Smooth muscle cell of the brain vasculature (primary cell): ENCODE results near the gene ILRUN.
"Not testable (repeated sequence)": the region's sequence is repeated elsewhere in the genome, so short reads cannot be mapped to it uniquely, and the experiment has no call there.

Experiments
- DNase-seq: peaks from one replicate; pipeline ENCODE4 v3.0.0-alpha.2; 2012; ENCODE audit warnings: low read depth, low spot score

ILRUN gene

DNA sequence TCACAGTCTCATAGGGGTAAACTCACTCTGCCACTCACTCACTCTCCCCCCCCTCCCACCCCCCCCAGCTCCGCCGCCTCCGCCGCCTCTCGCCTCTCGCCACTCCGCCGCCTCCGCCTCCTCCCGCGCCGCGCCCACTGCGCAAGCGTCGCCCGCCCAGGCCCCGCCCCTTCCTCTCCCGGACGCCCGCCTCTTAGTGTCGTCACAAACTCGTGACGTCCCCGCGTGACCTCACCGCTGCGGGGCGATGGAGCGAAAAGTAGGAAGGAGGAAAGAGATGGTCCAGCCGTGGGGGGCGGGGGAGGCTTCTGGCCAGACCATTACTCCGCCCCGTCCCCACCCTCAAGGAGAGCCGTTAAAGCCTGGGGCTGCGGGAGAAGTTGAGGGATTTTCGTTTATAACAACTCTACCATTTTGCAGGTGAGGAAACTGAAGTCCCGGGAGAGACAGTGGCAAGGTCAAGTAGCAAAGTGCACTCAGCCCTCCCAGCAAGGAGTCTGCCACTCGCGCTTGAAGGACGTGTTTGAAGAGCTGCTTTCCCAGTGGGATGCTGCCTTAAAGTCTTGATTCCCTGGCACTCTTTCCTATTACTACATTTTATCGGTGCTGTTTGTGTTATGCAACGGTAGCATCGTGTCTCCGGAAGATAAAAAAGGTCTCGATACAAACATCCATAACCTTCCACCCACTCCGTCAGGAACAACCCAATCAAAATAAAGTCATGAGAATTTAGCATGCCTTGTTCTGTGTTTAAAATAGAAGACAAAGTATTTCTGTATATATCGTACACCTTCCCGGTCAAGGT is at the start of gene ILRUN:
ILRUN (minus strand) TSS at position 29 of the 805 bp plus-strand sequence. CDS start 164 bp downstream, outside the sequence.
- DNase-seq, result peak; percentile 93

DNA sequence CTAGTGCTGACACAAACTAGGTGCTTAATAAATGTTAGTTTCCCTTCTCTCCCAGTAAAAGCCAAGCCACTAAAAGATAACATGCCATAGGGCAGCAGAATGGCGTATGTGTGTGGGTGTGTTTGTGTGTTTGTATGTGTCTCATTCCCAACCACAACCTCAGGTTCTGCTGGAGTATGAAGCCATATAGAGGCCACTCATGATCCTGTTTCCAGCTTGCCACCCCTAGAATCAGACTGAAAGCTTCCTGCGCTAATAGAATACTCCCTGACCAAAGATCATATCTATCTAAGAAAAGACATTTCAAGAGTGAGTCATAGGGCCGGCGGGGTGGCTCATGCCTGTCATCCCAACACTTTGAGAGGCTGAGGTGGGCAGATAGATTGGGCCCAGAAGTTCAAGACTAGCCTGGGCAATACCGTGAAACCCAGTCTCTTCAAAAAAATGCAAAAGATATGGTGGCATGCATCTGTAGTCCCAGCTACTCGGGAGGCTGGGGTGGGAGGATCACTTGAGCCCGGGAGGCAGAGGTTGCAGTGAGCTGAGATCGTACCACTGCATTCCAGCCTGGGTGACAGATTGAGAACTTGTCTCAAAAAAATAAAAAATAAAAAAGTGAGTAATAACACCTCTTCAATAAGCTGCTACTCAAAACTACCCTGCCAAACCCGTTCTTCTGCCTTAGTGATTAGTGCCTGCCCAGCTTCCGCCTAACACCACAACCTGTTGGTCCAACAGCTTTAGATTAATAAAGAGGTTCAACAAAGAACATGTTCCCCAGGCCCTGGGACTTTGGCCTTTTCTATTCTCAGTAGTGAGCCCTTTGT is 48.9 kb upstream of the ILRUN start:
- DNase-seq, result no peak

DNA sequence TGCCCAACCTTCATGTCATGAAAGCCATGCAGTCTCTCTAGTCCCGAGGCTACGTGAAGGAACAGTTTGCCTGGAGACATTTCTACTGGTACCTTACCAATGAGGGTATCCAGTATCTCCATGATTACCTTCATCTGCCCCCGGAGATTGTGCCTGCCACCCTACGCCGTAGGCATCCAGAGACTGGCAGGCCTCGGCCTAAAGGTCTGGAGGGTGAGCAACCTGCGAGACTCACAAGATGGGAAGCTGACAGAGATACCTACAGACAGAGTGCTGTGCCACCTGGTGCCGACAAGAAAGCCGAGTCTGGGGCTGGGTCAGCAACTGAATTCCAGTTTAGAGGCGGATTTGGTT is 47.7 kb upstream of the ILRUN start:
- not testable (repeated sequence) for DNase-seq

DNA sequence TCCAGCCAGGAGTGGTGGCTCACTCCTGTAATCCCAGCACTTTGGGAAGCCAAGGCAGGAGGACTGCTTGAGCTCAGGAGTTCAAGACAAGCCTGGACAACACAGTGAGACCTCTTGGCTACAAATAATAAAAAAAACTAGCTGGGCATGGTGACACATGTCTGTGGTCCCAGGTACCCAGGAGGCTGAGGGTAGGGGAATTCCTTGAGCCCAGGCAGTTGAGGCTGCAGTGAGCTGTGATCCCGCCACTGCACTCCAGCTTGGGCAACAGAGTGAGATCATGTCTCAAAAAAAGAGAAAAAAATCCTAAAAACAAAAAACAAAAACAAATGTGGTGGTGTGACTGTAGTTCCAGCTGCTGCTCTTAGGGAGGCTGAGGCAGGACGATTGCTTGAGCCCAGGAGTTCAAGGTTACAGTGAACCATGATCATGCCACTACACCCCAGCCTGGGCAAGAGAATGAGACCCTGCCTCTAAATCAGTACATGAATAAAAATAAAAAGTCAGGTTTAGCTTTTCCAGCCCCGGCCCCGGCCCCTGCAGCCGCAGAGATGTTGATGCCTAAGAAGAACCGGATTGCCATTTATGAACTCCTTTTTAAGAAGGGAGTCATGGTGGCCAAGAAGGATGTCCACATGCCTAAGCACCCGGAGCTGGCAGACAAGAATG is 47.2 kb upstream of the ILRUN start:
- DNase-seq, result no peak

DNA sequence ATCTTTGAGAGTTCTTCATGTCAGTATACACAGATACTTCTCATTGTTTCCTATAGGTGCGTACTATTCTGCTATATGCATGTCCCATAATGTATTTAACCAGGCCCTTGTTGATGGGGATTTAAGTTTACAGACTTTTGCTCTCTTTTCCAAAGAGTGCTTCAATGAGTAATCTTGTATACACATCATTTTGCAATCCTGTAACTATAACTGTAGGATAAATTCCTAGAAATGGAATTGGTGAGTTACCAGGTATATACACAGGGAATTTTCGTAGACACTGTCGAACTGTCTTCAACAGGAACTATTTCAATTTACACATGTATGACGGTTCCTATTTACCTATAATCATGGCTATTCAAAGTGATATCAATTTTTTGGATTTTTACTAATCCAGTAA is 45.5 kb upstream of the ILRUN start:
- no peak for DNase-seq

DNA sequence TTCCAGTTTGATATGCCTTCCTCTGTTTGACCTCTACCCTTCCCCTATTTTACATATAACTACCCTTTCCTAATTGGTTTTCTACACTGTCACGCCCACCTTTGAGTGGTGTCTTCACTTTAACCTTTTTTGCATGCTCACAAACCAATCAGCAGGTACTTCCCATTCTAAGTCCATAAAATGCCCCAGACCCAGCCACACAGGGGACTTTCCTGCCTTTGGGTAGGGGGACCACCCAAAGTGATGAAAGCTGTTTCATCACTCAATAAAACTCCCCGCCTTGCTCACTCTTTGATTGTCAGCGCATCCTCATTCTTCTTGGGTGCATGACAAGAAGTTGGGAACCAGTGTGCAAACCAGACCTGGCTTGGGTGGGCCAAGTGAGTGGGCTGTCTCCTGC is 40.3 kb upstream of the ILRUN start:
- no peak for DNase-seq

DNA sequence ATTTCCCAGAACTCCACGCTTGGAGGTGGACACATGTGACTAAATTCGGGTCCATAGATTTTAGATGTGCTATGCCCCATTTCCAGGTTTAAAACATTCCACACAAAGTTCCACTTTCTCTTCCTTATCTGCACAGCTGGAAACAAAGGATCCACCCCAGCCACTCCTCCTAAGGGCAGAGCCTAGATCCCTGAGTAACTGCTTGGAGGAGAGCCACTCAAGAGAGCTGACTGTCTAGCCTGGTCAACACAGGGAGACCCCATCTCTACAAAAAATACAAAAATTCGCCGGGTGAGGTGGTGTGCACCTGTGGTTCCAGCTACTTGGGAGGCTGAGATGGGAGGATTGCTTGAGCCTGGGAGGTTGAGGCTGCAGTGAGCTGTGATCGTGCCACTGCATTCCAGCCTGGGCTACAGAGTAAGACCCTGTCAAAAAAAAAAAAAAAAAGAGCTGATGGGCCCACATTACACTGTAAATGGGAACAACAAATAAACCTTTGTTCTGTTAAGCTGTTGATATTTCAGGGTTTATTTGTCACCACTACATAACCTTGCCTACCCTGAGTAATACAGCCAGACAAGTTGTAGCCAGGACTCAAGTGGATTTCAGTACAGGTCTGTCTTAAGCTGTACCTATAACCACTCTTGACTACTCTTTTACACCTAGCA is 35.0 kb upstream of the ILRUN start:
- DNase-seq, result no peak

DNA sequence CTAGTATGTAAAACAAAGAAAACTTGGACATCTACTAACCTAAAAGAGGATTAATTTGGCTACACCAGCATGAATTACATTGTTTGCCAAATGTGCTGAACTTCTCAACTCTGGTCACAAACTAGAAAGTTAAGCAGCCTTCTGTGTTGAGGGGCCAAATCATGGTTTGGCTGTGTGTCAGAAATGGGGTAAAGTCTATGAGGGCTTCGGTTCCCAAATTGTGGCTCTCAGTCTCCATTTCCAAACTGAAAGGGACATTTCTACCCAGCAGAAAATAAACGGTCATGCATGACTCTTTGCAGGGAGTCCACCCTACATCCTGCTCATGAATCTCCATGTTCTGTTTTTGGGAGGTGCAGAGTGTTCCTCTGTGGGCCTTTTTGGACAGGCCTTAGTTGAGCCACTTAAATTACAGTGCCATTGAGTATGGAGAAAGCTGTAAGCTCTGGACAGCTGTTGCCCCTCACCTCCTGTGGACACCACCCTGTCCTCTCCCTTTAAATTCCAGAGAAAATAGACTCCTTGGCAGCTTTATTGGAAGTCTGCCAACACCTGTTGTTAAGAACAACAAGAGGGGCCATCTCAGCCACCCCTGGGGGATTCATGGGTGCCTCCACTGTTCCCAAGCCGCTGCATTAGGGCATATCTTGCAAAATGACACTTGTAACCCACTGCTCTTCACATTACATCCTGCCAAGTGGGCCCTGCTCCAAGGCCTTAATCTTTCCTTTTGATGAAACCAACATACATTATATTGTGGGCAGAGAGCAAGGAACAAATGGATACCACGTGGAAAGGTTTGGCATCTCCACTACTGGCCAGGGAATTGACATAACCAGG is 33.3 kb upstream of the ILRUN start:
- DNase-seq, result no peak

DNA sequence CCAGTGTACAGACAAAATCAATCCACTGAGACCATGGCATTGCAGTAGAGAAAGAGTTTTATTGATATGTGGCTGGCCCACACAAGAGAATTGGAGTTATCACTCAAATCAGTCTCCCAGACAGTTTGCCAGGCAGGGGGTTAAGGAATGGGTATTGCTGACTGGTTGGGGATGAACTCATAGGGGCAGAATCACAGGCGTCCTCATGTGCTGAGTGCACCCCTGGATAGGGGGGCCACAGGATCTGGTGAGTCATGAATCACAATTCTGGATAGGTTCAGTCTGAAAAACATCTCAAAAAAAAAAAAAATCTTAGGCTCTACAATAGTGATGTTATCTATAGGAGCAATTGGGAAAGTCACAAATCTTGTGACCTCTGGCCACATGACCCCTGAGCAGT is 29.5 kb upstream of the ILRUN start:
- DNase-seq, result no peak

DNA sequence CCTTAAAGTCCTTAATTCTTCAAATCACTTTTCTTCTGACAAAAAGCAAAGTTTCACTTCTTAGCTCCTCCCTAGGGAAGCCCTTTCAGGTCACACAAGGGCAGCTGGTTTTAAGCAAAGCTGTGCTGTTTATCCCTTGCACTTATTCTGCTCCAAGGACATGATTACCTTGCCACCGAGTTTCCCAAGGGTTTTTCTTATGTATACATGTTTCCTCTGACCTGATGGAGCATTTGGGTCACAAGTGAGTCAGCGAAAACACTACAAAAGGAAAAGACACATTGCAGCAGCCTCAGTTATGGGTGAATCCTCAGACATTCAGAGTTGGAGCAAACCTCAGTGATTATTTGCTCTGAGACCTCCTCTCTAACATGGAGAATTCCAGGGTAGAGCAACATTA is 26.6 kb upstream of the ILRUN start:
- DNase-seq, result no peak

DNA sequence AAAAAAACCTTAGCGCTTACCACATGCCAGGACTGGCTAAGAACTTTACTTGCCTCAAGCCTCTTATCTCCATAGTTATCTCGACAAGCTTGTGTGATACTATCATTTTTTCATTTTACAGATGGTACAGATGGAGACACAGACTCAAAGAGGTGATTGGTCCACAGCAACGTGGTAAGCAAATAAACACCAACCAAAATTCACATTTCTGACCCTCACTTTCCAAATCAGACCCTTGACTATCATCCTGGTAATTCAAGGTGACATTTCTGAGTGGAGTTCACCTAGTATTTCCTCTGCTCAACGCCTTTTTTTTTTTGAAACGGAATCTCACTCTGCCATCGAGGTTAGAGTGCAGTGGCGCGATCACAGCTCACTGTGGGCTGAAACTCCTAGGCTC is 25.9 kb upstream of the ILRUN start:
- DNase-seq, result no peak

DNA sequence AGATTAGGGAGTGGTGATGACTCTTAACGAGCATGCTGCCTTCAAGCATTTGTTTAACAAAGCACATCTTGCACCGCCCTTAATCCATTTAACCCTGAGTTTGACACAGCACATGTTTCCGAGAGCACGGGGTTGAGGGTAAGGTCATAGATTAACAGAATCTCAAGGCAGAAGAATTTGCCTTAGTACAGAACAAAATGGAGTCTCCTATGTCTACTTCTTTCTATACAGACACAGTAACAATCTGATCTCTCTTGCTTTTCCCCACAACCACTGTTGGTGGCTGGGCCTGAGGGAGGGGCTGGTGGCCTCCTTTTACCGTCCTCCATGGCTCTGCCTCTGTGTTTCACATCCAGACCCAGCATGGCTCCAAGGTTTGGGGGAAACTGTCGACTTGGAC is 23.6 kb upstream of the ILRUN start:
- DNase-seq, result not testable (repeated sequence)

DNA sequence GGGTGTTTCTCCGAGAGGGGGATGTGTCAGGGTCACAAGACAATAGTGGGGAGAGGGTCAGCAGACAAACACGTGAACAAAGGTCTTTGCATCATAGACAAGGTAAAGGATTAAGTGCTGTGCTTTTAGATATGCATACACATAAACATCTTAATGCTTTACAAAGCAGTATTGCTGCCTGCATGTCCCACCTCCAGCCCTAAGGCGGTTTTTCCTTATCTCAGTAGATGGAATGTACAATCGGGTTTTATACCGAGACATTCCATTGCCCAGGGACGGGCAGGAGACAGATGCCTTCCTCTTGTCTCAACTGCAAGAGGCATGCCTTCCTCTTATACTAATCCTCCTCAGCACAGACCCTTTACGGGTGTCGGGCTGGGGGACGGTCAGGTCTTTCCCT is 23.1 kb upstream of the ILRUN start:
- not testable (repeated sequence) for DNase-seq

DNA sequence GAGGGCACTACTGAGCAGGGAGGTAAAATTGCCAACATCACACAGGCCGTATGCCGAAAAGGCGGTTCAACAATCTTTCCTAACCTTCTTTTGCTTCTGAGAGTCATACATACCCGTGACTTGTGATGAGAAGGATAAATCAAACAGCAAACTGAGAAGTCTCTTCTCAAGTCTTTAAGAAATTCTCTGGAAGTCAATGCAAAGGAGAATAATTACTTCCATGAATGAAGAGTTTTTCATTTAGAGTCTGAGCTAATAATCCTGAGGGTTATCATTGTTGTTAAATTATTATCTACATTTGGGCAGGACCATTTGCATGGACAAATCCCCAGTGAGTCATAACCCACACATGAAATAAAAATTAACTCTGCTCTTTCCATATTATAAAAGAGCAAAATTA is 22.4 kb upstream of the ILRUN start:
- no peak for DNase-seq

DNA sequence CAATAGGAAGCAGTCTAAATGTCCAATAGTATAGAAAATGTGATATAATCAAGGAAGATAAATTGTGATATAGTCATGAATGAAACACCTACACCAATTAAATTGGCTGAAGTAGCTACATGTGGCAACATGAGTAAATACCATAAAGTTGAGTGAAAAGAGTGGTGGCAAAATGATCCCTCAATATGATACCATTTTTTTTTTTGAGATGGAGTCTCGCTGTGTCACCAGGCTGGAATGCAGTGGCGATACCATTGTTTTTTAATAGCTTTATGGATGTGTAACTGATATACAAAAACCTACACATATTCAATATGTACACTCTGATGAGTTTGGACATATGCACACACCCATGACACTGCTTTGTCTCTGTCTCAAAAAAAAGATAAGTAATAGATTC is 20.9 kb upstream of the ILRUN start:
- no peak for DNase-seq

DNA sequence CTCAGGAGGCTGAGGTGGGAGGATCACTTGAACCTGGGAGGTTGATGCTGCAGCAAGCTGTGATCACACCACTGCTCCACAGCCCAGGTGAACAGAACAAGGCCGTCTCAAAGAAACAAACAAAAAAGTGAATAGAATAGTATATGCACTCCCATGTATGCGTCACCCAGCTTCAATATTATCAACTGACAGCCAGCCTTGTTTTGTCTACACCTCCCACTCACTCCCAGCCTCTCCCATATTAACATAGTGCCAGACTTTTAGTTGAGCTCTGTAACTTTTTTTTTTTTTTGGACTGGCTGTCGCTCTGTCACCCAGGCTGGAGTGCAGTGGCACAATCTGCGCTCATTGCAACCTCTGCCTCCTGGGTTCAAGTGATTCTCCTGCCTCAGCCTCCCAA is 18.1 kb upstream of the ILRUN start:
- no peak for DNase-seq

DNA sequence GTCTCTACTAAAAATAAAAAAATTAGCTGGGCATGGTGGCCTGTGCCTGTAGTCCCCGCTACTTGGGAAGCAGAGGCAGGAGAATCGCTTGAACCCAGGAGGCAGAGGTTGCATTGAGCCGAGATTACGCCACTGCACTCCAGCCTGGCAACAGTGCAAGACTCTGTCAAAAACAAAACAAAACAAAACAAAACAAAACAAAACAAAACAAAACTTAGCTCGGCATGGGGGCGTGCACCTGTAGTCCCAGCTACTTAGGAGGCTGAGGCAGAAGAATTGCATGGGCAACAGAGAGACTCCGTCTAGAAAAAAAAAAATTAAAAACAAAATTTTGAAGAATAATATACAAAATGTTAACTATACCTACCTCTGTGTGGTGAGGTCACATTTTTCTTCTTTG is 16.3 kb upstream of the ILRUN start:
- DNase-seq, result not testable (repeated sequence)

DNA sequence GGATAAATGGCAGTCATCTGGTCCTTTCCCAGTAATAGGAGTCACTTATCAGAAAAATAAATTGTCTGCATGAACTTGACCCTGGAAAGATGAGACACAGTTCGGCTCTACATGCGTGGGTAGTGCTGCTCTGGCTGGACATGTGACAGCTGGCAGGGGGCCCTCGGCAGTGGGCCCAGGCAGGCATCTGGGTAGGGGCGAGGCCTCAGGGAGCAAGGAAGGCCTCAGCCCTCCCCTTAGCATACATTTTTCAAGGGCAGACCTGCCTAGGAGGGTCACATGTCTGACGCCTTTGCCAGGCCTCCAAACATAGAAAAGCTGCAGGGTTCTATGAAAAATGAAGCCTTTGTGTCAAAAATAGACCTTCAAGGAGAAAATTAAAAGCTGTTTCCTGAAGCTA is 12.8 kb upstream of the ILRUN start:
- no peak for DNase-seq

DNA sequence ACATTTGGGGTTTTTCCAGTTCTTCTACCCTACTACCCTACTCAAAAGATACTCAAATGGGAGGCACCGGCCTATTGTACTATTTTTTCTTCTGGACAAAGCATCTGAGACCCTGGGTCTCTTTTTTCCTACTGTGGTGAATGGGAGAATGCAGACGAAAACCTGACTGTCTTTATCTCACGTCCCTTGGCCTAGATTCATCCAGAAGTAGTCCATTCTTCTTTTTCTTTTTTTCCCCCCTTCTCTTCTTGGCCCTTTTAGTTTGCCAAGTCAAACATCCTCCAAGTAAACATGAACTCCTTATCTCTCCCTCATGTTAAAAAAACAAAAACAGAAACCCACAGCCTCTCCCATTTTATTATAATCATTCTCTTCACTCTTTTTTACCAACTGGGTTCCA is 8.7 kb upstream of the ILRUN start:
- DNase-seq, result no peak

DNA sequence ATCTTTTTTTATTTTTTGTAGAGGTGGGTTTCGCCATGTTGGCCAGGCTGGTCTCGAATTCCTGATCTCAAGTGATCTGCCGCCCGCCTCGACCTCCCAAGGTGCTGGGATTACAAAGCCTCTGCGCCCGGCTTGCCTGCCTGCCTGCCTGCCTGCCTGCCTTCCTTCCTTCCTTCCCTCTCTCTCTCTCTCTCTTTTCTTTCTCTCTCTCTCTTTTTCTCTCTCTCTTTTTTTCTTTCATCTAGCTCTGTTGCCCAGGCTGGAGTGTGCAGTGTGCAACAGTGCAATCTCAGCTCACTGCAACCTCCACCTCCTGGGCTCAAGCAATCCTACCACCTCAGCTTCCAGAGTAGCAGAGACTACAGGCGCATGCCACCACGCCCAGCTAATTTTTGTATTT is 4.6 kb upstream of the ILRUN start:
- no peak for DNase-seq

DNA sequence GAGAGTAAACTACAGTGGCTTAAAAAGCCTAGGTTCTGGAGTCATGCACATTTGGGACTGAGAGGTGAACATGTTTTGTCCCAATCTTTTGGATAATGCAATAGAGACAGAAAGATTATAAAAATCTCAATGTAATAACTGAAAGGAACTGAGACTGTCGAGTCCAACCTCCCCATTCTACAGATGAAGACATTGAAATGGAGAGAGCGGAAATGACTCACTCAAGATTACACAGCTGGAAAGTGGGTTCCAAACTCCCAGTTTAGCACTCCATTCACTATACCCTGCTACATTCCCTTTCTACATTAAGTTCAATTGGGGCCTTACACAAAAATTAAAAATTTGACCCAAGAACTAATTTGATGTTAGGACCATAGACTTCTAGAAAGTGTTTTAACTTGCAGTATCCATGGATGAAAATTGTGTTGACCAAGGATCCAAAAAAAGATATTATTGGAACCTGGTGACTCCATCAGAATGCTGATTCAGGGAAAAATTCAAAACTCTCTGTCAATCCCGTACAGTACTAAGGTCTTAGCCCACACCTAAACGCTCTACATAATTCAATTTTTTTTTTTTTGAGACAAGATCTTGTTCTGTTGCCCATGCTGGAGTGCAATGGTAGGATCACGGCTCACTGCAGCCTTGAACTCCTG is 1.5 kb upstream of the ILRUN start:
- DNase-seq, result no peak
